SK-N-SH treated with all-trans-retinoic acid at 6 μM for 48 hours (cell line): Measurements from ENCODE around the gene ATP8A1.

Source experiments
- ATAC-seq: fragments of 200-7000 bp; cut with Tn5 transposase; 3 replicates; pipeline ENCODE4 v1.9.1; 2020; ENCODE audit warnings: mild to moderate bottlenecking, moderate library complexity
- ARNTL ChIP-seq: fragments of 450-650 bp; formaldehyde crosslinking; IDR thresholded peaks from 2 replicates; pipeline ENCODE4 v1.5.0; 2020; ENCODE audit warnings: low read depth, mild to moderate bottlenecking, moderate library complexity, borderline replicate concordance
- BACH2 ChIP-seq: fragments of 250-450 bp; sonication (Bioruptor Pico); IDR thresholded peaks from 2 replicates; pipeline ENCODE4 v1.9.0; 2021; ENCODE audit warnings: mild to moderate bottlenecking, borderline replicate concordance
- CREB5 ChIP-seq: fragments of 250-450 bp; sonication (Bioruptor Pico); IDR thresholded peaks from 2 replicates; pipeline ENCODE4 v1.5.1; 2020; ENCODE audit warnings: low read depth, mild to moderate bottlenecking, moderate library complexity
- CSDC2 ChIP-seq: fragments of 250-450 bp; sonication (Bioruptor Pico); IDR thresholded peaks from 2 replicates; pipeline ENCODE4 v1.5.0; 2020; ENCODE audit warnings: mild to moderate bottlenecking, moderate library complexity
- CSRNP3 ChIP-seq: fragments of 250-450 bp; sonication (Bioruptor Pico); IDR thresholded peaks from 2 replicates; pipeline ENCODE4 v1.5.1; 2021; ENCODE audit warnings: mild to moderate bottlenecking, moderate library complexity
- ESRRG ChIP-seq: fragments of 250-450 bp; sonication (Bioruptor Pico); IDR thresholded peaks from 2 replicates; pipeline ENCODE4 v1.6.1; 2021; ENCODE audit warnings: mild to moderate bottlenecking
- GLIS3 ChIP-seq: fragments of 250-450 bp; sonication (Bioruptor Pico); IDR thresholded peaks from 2 replicates; pipeline ENCODE4 v1.5.0; 2020; ENCODE audit warnings: mild to moderate bottlenecking, moderate library complexity
- ISL1 ChIP-seq: fragments of 250-450 bp; sonication (Bioruptor Pico); IDR thresholded peaks from 2 replicates; pipeline ENCODE4 v2.1.2; 2022; ENCODE audit warnings: mild to moderate bottlenecking, moderate library complexity
- OSR1 ChIP-seq: fragments of 250-450 bp; sonication (Bioruptor Pico); IDR thresholded peaks from 2 replicates; pipeline ENCODE4 v1.8.0; 2022; ENCODE audit warnings: moderate library complexity, mild to moderate bottlenecking, inconsistent platforms
- PPARA ChIP-seq: fragments of 250-450 bp; sonication (Bioruptor Pico); IDR thresholded peaks from 2 replicates; pipeline ENCODE4 v1.5.0; 2020; ENCODE audit warnings: mild to moderate bottlenecking, borderline replicate concordance
- RARB ChIP-seq: fragments of 250-450 bp; sonication (Bioruptor Pico); IDR thresholded peaks from 2 replicates; pipeline ENCODE4 v1.8.0; 2021; ENCODE audit warnings: mild to moderate bottlenecking, moderate library complexity
- SNAI2 ChIP-seq: fragments of 250-450 bp; sonication (Bioruptor Pico); IDR thresholded peaks from 2 replicates; pipeline ENCODE4 v1.5.0; 2020; ENCODE audit warnings: mild to moderate bottlenecking, moderate library complexity
- TCF4 ChIP-seq: fragments of 250-450 bp; sonication (Bioruptor Pico); IDR thresholded peaks from 2 replicates; pipeline ENCODE4 v1.8.0; 2021; ENCODE audit warnings: mild to moderate bottlenecking, moderate library complexity, borderline replicate concordance
- TOX ChIP-seq: fragments of 250-450 bp; sonication (Bioruptor Pico); IDR thresholded peaks from 2 replicates; pipeline ENCODE4 v1.8.0; 2021; ENCODE audit warnings: mild to moderate bottlenecking, moderate library complexity, borderline replicate concordance
- ZC3H10 ChIP-seq: fragments of 250-450 bp; sonication (Bioruptor Pico); IDR thresholded peaks from 2 replicates; pipeline ENCODE4 v1.5.1; 2021; ENCODE audit warnings: mild to moderate bottlenecking, moderate library complexity
- ZFP3 ChIP-seq: fragments of 250-450 bp; sonication (Bioruptor Pico); IDR thresholded peaks from 2 replicates; pipeline ENCODE4 v1.5.0; 2020; ENCODE audit warnings: mild to moderate bottlenecking, moderate library complexity
- ZFP30 ChIP-seq: fragments of 450-650 bp; formaldehyde crosslinking; IDR thresholded peaks from 2 replicates; pipeline ENCODE4 v1.5.0; 2022; ENCODE audit warnings: mild to moderate bottlenecking, moderate library complexity
- ZNF565 ChIP-seq: fragments of 450-650 bp; formaldehyde crosslinking; conservative IDR thresholded peaks from 2 replicates; pipeline ENCODE4 v1.5.0; 2020; ENCODE audit warnings: low read depth, mild to moderate bottlenecking, moderate library complexity
- ZNF70 ChIP-seq: fragments of 450-650 bp; formaldehyde crosslinking; IDR thresholded peaks from 2 replicates; pipeline ENCODE4 v1.5.0; 2020; ENCODE audit warnings: mild to moderate bottlenecking, moderate library complexity
- ZNF8 ChIP-seq: fragments of 450-650 bp; formaldehyde crosslinking; IDR thresholded peaks from 2 replicates; pipeline ENCODE4 v1.5.0; 2020; ENCODE audit warnings: mild to moderate bottlenecking, moderate library complexity
- TF ChIP-seq, protein P1 (sequence below): fragments of 250-450 bp; sonication (Bioruptor Pico); IDR thresholded peaks from 2 replicates; pipeline ENCODE4 v1.5.0; 2020; ENCODE audit warnings: mild to moderate bottlenecking, moderate library complexity
- TF ChIP-seq, protein P2 (sequence below): fragments of 250-450 bp; sonication (Bioruptor Pico); IDR thresholded peaks from 2 replicates; pipeline ENCODE4 v1.8.0; 2020; ENCODE audit warnings: mild to moderate bottlenecking, moderate library complexity, borderline replicate concordance

ATP8A1 gene

DNA sequence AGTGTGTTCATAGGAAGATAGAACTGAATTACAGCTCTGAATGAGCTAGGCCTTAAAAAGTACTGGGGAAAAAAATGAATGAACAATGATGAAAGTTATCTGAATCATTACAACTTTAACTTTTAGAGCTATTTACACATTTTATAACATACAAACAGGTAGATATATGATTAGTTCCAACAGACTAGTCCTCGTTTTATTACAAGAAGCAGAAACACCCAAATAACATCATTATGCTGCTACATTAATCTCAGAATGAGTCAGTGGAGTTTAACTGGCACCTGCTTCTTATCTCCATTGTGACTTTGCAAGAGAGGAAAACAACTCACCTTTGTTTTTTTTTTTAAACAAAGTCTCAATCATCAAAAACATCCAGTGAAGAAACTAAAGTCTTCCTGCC lies 15.2 kb downstream of the ATP8A1 start:
- TF ChIP-seq GLIS3 (CRISPR knock-in tag) (no peak), ISL1 (CRISPR knock-in tag) (no peak), RARB (CRISPR knock-in tag) (no peak), ZNF565 (CRISPR knock-in tag) (no peak), ZNF8 (CRISPR knock-in tag) (no peak), ZNF70 (CRISPR knock-in tag) (no peak), CSDC2 (CRISPR knock-in tag) (no peak), ZC3H10 (no peak), ARNTL (CRISPR knock-in tag) (no peak), ZFP30 (CRISPR knock-in tag) (no peak), ZFP3 (CRISPR knock-in tag) (no peak)
- TF ChIP-seq, protein P1, sequence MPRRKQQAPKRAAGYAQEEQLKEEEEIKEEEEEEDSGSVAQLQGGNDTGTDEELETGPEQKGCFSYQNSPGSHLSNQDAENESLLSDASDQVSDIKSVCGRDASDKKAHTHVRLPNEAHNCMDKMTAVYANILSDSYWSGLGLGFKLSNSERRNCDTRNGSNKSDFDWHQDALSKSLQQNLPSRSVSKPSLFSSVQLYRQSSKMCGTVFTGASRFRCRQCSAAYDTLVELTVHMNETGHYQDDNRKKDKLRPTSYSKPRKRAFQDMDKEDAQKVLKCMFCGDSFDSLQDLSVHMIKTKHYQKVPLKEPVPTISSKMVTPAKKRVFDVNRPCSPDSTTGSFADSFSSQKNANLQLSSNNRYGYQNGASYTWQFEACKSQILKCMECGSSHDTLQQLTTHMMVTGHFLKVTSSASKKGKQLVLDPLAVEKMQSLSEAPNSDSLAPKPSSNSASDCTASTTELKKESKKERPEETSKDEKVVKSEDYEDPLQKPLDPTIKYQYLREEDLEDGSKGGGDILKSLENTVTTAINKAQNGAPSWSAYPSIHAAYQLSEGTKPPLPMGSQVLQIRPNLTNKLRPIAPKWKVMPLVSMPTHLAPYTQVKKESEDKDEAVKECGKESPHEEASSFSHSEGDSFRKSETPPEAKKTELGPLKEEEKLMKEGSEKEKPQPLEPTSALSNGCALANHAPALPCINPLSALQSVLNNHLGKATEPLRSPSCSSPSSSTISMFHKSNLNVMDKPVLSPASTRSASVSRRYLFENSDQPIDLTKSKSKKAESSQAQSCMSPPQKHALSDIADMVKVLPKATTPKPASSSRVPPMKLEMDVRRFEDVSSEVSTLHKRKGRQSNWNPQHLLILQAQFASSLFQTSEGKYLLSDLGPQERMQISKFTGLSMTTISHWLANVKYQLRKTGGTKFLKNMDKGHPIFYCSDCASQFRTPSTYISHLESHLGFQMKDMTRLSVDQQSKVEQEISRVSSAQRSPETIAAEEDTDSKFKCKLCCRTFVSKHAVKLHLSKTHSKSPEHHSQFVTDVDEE (CRISPR knock-in tag), result no peak
- TF ChIP-seq, protein P2, sequence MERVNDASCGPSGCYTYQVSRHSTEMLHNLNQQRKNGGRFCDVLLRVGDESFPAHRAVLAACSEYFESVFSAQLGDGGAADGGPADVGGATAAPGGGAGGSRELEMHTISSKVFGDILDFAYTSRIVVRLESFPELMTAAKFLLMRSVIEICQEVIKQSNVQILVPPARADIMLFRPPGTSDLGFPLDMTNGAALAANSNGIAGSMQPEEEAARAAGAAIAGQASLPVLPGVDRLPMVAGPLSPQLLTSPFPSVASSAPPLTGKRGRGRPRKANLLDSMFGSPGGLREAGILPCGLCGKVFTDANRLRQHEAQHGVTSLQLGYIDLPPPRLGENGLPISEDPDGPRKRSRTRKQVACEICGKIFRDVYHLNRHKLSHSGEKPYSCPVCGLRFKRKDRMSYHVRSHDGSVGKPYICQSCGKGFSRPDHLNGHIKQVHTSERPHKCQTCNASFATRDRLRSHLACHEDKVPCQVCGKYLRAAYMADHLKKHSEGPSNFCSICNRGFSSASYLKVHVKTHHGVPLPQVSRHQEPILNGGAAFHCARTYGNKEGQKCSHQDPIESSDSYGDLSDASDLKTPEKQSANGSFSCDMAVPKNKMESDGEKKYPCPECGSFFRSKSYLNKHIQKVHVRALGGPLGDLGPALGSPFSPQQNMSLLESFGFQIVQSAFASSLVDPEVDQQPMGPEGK (CRISPR knock-in tag), result no peak

GRCh38 chr4:42641161-42641560 lies 15.7 kb downstream of the ATP8A1 start:
- TF ChIP-seq CREB5 (no peak), SNAI2 (CRISPR knock-in tag) (no peak), ESRRG (CRISPR knock-in tag) (no peak), ZNF565 (CRISPR knock-in tag) (no peak), RARB (CRISPR knock-in tag) (no peak), OSR1 (CRISPR knock-in tag) (no peak), PPARA (CRISPR knock-in tag) (no peak)
- TF ChIP-seq, protein P1 (CRISPR knock-in tag), result no peak
- TF ChIP-seq, all 23 proteins: peak for 0
- no peak for ATAC-seq

More for the DNA sequence above, 15.2 kb downstream of the ATP8A1 start:
- ATAC-seq, result no peak

- ATAC-seq, result no peak
- TF ChIP-seq TCF4 (CRISPR knock-in tag) (no peak), ZNF70 (CRISPR knock-in tag) (no peak), TOX (CRISPR knock-in tag) (no peak), BACH2 (CRISPR knock-in tag) (no peak), ZFP3 (CRISPR knock-in tag) (no peak), ISL1 (CRISPR knock-in tag) (no peak), ZNF565 (CRISPR knock-in tag) (no peak), CSRNP3 (CRISPR knock-in tag) (no peak), ZFP30 (CRISPR knock-in tag) (no peak), ARNTL (CRISPR knock-in tag) (no peak), OSR1 (CRISPR knock-in tag) (no peak), PPARA (CRISPR knock-in tag) (no peak), CREB5 (no peak)
- TF ChIP-seq, protein P1 (CRISPR knock-in tag), result no peak
Measured at GRCh38 chr4:42640613-42641012, 16.3 kb downstream of the ATP8A1 start.
